SW480 (cell line): ENCODE measurements around the gene PRKX.
"Not testable (repeated sequence)": the region's sequence is repeated elsewhere in the genome, so short reads cannot be mapped to it uniquely, and the experiment has no call there.

ENCODE experiments used
- DNase-seq: peaks from one replicate; pipeline ENCODE4 v3.0.0-alpha.2; 2016; ENCODE audit warnings: low spot score

Gene PRKX

GRCh38 chrX:3713225-3713936 lies at the start of gene PRKX:
Gene PRKX (minus strand): TSS chrX:3713649. CDS start chrX:3713253, 396 bp downstream.
- peak; percentile 14 for DNase-seq

DNA sequence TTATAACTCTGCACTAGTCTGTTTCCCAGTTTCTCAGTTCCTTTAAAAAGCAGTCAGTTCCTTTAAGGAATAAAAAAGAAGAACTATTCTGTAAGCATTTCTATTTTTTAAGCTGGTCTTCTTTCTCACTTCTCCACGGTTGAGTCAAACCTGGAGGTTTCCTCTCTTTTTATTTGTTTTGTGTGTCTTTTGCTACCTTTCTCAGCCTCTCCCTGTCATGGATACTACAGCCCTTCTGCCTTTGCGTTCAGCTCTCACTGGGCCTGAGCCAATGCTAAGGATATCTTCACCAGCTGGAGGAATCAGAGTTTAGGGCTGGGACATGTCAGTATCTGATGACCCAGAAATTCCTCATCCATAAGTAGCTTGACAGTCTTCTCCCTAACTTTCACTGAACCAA lies 49.7 kb upstream of the PRKX start:
- DNase-seq = no peak

GRCh38 chrX:3757510-3758025 lies 44.1 kb upstream of the PRKX start:
- no peak for DNase-seq

- no peak for DNase-seq
These were observed 34.7 kb upstream of the PRKX start for GRCh38 chrX:3748052-3748559.

- DNase-seq = peak; percentile 4
These were observed 30.5 kb upstream of the PRKX start for GRCh38 chrX:3743801-3744439.

DNA sequence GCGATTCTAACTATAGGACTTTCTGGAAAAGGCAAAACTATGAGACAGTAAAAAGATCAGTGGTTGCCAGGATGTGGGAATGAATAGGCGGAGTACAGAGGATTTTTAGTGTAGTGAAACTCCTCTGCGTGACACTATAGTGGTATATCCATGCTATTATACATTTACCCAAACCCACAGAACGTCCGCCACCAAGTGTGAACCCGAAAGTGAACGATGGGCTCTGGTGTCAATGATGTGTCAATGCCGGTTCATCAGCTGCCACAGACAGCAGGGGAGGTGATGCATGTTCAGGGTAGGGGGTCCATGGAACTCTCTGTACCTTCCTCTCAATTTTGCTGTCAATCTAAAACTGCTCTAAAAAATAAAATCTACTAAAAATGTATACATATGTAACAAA lies 27.5 kb upstream of the PRKX start:
- not testable (repeated sequence) for DNase-seq

DNA sequence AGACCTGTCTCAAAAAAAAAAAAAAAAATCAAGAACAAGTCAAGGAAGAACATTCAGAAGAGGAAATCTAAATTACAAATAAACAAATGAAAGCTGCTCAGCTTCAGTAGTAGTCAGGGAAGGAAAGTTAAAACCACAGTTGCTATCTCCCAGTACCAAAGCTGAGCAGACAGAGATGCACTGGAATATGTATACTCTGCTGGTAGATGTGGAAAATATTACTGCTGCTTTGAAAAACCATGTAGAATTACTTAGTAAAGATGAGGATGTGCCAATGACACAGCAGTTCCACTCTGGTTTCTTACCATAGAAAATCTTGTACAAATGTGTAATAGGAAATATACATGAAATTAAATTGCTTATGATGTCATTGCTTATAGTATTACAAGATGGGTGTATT lies 25.1 kb upstream of the PRKX start:
- no peak for DNase-seq

DNA sequence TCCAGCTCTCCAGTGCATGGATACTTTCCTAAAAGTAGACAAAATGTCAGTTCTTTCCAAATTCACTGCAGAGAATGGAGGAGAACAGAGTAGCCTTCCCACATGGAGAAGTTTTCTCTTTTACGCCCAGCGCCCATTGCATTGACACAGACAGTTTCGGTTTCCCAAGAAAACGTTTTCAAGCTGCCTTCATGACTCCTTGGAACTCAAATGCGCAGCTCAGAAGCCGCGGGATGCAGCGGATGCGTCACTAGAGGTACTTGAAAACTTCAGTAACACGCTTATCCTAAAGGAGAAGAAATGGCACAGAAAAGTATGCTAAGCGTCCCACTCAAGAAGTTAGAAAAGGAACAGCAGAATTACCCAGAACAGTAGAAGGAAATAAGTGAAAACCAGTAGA lies 23.1 kb upstream of the PRKX start:
- DNase-seq = not testable (repeated sequence)

DNA sequence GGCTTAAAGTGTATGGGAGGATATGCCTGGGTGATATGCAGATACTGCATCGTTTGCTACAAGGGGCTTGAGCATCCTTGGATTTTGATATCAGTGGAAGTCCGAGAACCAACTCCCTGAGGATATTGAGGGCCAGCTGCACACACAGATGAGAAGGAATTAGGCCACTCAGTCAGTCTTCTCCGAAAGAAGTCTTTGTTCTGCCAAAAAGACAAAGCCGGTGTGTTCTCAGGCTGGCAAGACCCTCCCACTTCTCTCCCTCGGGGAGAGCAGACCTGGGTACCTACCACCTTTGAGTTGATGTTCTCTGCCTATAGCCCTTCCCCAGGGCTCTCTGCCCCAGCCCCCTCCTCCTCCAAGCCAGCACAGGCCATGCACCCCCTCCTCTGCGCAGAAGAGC lies 22.4 kb upstream of the PRKX start:
- not testable (repeated sequence) for DNase-seq

DNA sequence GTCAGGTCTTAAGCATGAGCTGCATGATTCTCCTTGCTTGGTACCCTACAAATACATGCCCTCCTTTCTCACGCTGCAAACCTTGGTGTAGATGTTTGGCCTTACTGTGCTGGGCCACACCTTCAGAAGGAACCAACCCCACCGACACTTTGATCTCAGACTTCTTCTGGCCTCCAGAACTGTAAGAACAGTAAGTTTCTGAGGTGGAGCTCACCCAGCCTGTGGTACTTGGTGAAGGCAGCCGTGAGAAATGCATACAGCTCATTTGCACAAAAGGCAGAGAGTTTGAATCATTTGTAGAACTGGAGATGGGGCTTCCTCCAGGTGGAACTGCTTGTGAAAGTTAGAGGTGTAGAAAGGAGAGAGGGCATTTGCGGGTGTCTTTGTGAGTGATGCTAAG lies 21.0 kb upstream of the PRKX start:
- not testable (repeated sequence) for DNase-seq

- no peak for DNase-seq
These were observed 19.6 kb upstream of the PRKX start for GRCh38 chrX:3733043-3733430.

- DNase-seq = not testable (repeated sequence)
These were observed 19.0 kb upstream of the PRKX start for GRCh38 chrX:3732326-3733042.

DNA sequence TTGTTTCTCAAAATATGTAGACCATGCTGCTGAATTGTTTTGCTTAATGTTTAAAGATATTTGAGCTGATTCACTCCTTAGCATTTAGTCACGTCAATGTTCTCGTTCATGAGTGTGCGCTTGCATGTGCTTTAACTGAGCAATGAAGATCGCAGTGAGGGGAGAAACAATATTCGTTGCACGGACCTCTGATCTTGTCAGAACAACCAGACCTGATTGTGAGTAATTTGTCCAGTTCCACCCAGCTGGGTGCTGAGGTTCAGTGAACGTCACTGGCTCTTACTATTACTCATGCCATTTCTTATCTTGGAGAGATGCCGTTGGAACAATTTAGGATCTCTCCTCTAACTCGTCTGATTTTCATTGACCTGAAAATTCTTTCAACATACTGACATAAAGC lies 15.0 kb upstream of the PRKX start:
- DNase-seq = no peak

DNA sequence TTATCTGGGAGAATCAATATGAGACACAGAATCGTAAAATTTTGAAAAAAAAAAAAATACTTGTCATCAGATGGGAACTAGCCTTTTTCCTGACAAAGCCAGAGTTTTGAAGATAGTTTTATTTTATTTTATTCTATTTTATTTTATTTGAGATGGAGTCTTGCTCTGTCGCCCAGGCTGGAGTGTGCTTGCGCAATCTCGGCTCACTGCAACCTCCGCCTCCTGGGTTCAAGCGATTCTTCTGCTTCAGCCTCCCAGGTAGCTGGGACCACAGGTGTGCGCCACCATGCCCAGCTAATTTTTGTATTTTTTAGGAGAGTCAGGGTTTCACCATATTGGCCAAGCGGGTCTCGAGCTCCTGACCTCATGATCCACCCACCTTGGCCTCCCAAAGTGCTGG lies 10.0 kb upstream of the PRKX start:
- DNase-seq = not testable (repeated sequence)

DNA sequence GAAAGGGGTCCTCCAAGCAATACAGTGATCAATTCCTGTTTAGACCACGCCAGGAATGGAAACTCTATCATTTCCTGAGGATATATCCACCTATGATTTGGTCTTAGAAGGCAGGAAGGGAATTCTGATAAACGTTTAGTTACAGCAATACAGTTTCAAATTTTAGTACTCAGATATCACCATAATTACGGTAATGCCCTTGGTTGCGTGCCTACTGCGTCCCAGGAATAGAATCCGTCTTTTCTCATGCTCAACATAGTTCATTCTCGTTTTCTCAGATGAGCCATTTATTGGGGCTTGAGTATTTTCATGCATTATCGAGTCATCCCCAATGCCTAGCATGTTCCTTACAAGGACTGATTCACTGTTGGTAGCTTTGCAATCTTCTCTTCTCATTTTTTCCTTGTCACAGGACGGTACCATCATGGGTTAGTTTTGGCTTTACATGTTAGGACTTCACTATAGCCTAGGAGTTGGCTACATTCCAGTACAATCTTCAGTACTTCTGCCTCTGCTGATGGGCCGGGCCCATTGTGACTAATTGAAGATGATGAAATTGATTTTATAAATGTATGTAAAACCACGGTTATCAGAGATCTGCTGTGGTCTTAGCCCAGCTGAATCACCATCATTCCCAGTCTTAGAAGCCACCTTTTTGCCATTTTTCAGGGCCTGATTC lies 4.4 kb upstream of the PRKX start:
- DNase-seq = peak; percentile 3

- DNase-seq = no peak
These were observed 2.5 kb upstream of the PRKX start for GRCh38 chrX:3715921-3716320.

GRCh38 chrX:3714706-3715479 lies 1.4 kb upstream of the PRKX start:
- DNase-seq = not testable (repeated sequence)

GRCh38 chrX:3713937-3714434 lies 537 bp upstream of the PRKX start:
- no peak for DNase-seq

DNA sequence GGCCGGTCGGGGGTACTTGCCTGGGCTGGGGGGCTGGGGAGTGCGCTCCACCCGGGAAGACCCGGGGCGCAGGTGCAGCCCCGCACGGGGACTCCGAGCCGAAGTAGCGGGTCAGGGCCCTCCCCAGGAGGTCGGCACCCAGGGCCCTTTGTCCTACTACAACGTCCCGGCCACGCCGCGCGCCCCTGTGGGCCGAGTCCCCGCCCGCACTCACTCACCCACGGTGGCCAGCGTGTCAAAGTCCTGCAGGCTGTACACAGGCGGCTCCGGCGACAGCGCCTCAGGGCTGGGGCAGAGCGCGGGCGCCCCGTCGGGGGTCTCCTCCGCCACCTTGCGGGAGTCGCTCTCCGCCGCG lies 602 bp downstream of the PRKX start:
- no peak for DNase-seq

GRCh38 chrX:3712051-3712869 lies 1.2 kb downstream of the PRKX start:
- DNase-seq = no peak
